Renal pelvis (tissue), 4 donors: ENCODE data around the gene KCNG2. TPM values are rescaled to one million over a fixed set of nuclear protein-coding genes. Genes with fewer than 3 reads are reported as not detected.
"Not testable (repeated sequence)": the region's sequence is repeated elsewhere in the genome, so short reads cannot be mapped to it uniquely, and the experiment has no call there.

Experiments
- DNase-seq: peaks from one replicate; pipeline ENCODE4 v3.0.0-alpha.2; 2013
- polyA plus RNA-seq, 3 donors: library from polyadenylated mRNA; unstranded; fragments of 120-200 nt; gene quantifications; one replicate each; pipeline ENCODE4 v1.2.1, GENCODE V29; 2013; ENCODE audit not compliant: insufficient read length in 3 of 3

The KCNG2 gene
- polyA plus RNA-seq, 3 donors, result 0.33 to 0.71 (median 0.39) TPM

DNA sequence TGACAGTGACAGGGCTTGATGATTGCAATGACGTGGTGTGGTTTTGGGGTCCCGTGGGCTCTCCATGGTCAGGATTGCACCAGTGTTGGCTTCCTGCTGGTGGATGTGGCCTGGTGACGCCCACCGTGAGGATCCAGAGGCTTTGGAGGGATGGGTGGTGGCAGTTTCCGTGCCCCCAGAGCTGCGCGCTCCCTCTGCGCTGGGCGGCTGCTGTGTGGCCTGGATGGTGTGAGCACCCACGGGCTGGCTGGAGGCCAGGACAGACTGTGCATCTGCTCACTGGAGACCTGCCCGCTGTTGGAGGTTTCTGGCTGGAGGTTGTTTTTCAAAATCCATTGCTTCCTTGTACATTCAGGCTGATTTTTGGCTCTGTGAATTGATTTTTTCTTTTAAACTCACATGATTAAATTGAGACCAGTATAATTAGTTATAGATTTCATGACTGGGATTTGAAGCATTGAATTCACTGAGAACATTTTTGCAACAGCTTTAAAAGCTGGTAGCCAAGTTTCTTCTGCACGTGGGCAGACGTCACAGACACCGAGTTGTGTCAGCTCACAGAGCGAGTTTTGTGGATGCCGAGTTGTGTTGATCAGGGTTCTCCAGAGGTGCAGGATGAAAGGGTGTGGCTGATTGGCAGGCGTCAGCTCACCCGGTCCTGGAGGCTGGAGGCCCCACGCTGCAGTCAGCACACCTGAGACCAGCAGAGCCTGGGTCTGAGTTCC, 72.7 kb downstream of the KCNG2 start:
- DNase-seq, result no peak

- no peak for DNase-seq
These were observed 73.3 kb downstream of the KCNG2 start for GRCh38 chr18:79871026-79871390.

DNA sequence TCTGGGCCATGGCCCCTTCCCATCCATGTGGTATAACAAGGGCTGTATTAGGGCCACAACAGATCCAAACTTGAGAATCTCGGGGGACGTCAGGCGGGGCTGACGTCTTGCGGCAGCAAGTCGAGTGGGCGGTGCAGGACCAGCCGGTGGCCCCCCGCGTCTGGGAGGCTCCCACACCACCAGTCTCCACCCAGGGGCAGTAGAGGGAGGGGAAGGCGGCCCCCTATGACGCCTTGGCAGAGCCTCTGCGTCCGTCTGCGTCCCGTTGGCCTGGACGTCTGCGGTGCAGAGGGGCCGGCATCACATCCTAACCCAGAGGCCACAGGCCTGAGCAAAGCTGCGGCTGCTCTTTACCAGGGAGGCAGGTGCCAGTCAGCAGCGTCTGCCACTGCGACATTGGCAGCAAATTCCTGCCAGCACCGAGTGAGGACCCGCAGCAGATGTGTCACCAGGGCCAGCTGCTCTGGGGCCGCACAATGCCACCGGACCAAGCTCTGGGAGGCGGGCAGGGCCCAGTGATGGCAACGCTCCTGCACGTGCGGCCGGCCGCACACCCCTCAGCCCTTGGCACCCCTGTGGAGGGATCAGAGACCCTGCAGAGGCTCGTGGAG, 73.8 kb downstream of the KCNG2 start:
- no peak for DNase-seq

DNA sequence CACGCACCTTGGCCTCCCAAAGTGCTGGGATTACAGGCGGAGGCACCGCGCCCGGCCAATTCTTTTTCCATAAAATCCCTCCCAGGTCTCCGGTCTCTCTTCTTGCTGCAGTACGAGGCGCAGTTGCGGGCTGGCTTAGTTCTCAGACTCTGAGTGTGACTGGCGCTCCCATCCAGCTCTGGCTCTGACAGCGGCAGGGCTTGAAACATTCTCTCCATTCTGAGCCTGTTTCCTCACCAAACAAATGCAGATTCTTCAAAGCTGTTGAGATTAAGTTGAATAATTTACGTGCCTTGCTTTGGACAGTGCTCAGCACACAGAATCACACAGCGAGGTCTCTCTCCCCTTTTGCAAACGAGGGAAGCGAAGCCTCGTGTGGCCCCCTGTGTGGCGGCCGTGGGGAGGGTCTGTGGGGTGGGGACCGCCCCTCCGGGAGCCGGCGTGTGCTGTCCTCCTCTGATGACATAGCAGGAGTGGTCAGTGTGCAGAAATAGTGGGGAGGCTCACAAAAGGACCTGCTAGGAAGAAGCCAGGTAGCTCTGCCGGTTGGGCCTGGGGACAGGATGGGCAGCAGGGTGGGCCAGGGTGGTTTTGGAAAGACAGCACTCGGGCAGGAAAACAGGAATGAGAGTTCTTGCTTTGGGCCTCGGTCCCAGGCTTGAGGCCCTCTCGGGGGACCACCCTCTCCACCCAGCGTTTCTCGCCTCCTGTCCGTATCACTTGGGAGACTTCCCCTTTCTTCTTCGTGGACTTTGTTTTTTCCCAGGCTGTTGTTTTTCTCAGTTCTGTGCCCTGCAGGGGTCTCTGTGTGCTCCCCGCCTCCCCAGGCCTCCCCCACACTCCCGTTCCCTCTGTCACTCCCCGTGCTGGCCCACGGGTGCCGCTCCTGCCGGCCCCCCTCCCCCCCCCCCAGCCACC, 75.0 kb downstream of the KCNG2 start:
- DNase-seq, result no peak

DNA sequence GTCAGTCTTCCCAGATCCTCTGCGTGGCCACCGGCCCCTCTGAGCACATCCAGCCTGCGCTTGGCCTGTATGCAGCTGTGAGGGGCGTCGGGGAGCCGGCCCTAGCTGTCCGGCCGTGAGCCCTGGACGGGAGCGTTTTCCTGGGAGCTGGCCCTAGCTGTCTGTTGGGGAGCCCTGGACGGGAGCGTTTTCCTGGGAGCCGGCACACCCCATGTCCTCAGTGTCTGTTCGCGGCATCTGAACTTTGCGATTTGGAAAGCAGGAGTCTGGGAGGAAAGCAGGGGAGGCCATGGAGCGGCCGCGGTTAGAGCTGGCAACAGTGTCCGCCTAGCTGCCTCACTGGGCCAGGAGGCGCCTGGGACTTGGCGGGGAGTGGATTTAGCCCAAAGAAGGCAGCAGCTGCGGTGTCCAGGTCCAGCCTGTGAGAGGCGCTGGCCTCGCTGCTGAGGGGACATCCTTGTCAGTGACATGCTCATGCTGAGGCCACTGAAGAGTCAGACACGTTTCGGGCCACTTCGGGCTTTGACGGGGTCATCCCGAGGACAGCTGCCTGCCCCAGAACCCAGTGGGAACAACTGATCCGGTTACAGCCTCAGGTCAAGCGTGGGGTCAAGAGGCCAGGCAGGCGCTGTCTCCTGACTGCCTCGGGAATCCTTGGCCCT, 75.8 kb downstream of the KCNG2 start:
- no peak for DNase-seq

DNA sequence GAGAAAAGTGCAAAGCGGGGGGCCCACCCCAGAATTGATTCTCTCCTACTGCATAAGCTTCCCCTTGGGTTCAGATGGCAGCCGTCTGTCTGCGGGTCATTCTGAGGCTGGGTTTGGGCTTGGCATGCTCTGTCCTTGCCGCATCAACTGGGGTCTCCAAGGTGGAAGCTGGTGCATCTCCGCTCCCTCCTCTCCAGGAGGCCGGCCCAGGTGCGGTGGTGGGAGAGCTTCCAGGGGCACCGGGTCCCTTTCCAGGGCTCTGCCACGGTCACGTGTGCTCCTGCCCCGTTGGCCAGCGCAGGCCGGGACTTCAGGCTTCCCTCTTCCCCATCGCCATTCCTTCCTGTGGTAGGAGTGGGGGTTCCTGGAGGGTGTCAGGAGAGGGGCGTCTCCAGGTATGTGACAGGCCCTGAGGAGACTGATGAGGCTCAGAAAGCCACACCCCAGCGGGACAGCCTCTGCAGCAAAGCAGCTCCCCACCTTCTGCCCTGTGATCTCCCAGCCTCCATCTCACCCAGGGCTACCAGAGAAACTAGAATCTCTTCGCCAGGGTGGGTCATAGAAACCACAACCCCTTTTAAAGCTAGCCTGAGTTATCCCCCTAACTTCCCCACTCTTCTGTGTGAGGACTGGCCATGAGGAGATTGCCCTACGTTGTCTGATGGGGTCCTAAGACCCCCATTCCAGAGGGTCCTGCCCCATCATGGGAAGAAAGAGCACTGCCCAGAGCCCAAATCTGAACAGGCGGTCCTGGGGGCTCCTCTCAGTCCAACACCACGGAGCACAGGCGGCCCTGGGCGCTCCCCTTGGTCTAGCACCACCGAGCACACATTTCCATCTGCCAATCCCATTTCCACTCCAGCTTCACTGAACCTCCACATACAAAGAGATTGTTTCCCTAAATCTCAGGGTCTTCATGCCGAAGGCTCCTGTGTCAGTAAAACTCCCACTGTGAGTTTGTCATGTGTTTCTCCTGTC, 77.1 kb downstream of the KCNG2 start:
- DNase-seq, result no peak

DNA sequence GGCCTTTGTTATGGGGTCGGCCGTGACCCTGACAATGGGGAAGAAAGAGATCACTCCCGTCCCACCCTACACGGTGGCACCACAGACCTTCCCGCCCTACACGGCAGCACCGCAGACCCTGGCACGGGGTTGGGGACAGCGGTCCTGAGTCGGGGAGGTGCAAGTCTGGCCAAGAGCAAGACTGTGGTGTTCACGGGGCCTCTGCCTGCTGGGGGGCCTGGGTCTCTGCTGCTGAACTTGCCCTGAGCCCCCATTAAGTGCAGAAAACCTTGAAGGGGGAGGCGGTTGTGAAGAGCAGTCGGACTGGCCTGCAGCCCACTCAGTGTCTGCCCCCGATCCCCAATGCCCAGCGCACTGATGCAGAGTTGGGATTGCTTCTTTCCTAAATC, 77.8 kb downstream of the KCNG2 start:
- no peak for DNase-seq

GRCh38 chr18:79875931-79876461, 78.3 kb downstream of the KCNG2 start:
- no peak for DNase-seq

GRCh38 chr18:79876497-79876896, 78.8 kb downstream of the KCNG2 start:
- DNase-seq, result no peak

- DNase-seq, result no peak
These were observed 79.7 kb downstream of the KCNG2 start for GRCh38 chr18:79877163-79878091.

DNA sequence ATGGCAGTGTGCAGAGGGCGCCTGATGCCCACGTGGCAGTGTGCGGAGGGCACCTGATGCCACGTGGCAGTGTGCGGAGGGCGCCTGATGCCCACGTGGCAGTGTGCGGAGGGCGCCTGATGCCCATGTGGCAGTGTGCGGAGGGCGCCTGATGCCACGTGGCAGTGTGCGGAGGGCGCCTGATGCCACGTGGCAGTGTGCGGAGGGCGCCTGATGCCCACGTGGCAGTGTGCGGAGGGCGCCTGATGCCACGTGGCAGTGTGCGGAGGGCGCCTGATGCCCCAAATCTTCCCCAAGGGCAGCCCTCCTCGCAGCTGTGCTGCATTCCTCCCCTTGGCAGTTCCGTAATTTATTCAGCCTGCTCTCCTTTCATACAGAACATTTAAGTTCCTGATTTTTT, 80.5 kb downstream of the KCNG2 start:
- not testable (repeated sequence) for DNase-seq

DNA sequence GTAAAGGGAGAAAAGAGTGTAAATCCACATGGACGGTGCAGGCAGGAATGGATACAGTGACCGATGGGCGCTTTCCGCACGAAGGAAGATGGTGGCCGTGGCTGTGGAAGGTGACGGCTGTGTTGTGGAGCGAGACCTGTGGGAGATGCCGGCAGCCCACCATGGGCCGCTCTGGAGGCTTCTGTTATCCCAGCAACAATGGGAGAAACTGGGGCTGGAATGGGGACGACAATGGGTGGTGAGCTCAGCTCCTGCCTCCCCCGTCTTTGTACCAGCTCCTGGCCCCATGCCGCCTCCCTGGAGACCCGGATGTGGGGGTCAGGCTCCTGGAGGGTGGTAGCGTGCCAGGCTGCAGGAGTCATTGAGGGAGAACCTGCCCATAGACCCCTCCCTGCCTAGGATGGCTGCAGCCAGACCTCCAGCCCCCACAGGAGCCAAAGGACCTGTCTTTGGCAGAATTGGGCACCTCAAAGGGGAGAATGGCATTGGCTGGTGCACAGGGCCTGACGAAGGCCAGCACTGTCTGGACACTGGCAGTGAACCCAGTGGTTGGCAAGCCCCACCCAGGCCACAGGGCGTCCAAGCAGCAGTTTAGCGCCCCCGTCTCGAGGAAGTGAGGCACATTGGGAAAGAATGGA, 81.1 kb downstream of the KCNG2 start:
- DNase-seq, result no peak

GRCh38 chr18:79879566-79879965, 81.8 kb downstream of the KCNG2 start:
- DNase-seq, result no peak

DNA sequence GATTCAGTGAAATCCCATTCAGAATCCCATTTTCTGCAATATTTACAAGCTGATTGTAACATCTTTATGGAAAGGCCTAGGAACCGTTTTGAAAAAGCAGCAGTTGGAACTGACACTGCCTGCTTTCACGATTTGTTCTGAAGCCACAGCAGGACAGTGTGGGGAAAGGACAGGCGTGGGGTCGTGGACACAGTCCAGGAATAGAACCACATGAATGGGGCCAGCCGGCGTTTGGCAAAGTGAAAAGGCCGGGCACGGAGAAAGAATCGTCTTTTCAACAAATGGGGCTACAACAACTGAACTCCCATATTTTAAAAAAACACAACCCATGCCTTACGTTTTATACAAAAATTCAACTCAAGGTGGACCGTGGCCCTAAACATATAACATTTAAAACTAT, 84.0 kb downstream of the KCNG2 start:
- no peak for DNase-seq

DNA sequence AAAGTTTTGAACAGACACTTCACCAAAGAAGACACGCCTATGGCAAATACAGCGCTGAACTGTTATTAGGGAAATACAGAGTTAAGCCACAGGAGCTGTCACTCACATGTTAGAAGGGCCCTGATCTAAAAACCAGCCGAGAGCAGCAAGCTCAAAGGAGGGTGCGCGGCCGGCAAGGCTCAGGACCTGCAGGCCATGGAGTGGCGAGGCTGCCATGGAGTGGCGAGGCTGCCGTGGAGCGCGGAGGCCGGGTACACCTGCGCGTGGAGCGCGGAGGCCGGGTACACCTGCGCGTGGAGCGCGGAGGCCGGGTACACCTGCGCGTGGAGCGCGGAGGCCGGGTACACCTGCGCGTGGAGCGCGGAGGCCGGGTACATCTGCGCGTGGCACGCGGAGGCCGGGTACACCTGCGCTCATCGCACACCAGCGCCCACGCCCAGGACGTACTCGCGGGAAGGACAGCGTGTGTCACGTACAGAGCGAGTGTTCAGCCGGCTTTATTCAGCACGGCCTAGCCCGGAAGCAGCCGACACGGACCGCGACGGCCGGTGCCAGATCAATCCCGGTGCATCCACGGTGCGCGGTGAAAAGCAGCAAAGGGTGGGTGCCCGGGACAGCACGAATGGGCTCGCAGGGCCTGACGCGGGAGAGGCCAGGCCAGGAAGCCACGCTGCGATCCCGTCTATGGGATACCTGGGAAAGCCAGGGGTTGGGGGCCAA, 84.9 kb downstream of the KCNG2 start:
- no peak for DNase-seq

GRCh38 chr18:79883461-79884293, 85.9 kb downstream of the KCNG2 start:
- no peak for DNase-seq

DNA sequence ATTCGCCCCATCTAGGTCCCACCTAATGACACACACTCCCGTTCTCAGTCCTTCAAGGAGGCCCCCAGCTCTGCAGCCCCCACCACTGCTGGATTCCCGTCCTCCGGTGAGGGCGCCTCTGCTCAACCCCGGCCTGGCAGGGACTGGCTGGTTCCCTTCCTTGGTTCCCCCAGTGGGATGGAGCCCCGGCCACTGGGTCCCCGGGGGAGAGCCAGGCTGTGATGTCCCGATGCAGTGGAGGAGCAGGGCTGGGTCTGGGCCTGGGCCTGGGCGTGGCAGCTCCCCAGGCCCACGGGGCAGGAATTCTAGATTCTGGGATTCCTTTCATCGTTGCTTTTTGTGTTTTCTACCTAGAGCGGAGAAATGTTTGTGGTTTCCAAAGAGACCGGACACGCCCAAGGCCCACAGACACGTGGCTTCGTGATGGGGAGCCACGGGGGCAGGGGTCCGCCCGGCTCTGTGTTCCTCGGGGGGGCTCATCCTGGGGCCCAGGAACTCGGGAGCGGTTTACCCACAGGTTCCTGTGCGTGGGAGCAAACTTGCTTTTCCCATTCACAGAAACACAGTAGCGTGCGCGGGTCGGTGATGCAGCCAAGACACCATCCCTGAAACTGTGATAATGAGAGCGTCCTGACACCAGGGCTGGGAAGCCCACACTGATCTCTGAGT, 86.7 kb downstream of the KCNG2 start:
- DNase-seq, result no peak
